HCT116 (cell line): ENCODE results near the gene RASGRP2. TPM values are rescaled to one million over a fixed set of nuclear protein-coding genes. Genes with fewer than 3 reads are reported as not detected.

ENCODE experiments used
- ATAC-seq: fragments of 200-7000 bp; cut with Tn5 transposase; 2 replicates; pipeline ENCODE4 v1.9.1; 2020; ENCODE audit warnings: mild to moderate bottlenecking, moderate library complexity
- BruUV-seq: library from RNA; stranded (reverse); fragments of 400-500 nt; replicated peaks from 2 replicates; lab custom pipeline; 2021; lab: Mats Ljungman, UMichigan
- CTCF ChIA-PET: fragments of 300-600 bp; sonication (Branson Sonifier 250); formaldehyde crosslinking; loops from one replicate; lab custom pipeline; 2021; ENCODE audit warnings: antibody characterized with exemption; lab: Charles Lee
- POLR2A ChIA-PET: fragments of 300-600, 350-600 bp; sonication (Branson Sonifier 250); formaldehyde crosslinking; loops from one replicate; lab custom pipeline; 2021; ENCODE audit warnings: antibody characterized with exemption; lab: Charles Lee
- RAD21 ChIA-PET, 2 experiments: fragments of 300-600 bp; sonication (Branson Sonifier 250); formaldehyde crosslinking; loops; one replicate each; lab custom pipeline; 2023; ENCODE audit warnings: low total read pairs in 2 of 2; ENCODE audit not compliant: uncharacterized antibody in 2 of 2, unreplicated experiment in 2 of 2, low non-redundant PET in 1 of 2; lab: Charles Lee
- DNase-seq: peaks from one replicate; pipeline ENCODE4 v3.0.0-alpha.2; 2010; ENCODE audit warnings: low read depth, low spot score
- H2AFZ ChIP-seq: fragments of 200-600 bp; shearing (Covaris generic), sonication (generic); 2 replicates; pipeline ENCODE4 v1.6.1; 2017; ENCODE audit warnings: low read depth, mixed run types, mixed read lengths, antibody characterized with exemption, low read length; ENCODE audit not compliant: poor library complexity, severe bottlenecking
- H3K27ac ChIP-seq: 2 replicates; pipeline ENCODE4 v1.5.1; 2012; ENCODE audit warnings: low read depth, low read length
- H3K27me3 ChIP-seq: fragments of 200-600 bp; sonication (generic); 2 replicates; pipeline ENCODE4 v1.6.1; 2016; ENCODE audit warnings: mixed run types, low read length, mixed read lengths; ENCODE audit not compliant: insufficient read depth
- H3K36me3 ChIP-seq, 2 experiments: fragments of 200-500 bp in 1 of 2; fragments of 200-600 bp in 1 of 2; sonication (Bioruptor generic) in 1 of 2; sonication (generic) in 1 of 2; 2 replicates each; pipeline versions ENCODE4 v1.5.1 to v1.6.1; 2014 to 2016; ENCODE audit warnings: low read length in 2 of 2, inconsistent platforms in 1 of 2, mixed read lengths in 1 of 2, mixed run types in 1 of 2; ENCODE audit not compliant: insufficient read depth in 2 of 2, control insufficient read depth in 1 of 2
- H3K4me1 ChIP-seq, 2 experiments: fragments of 200-600 bp in 1 of 2; sonication (generic) in 1 of 2; 2 replicates each; pipeline versions ENCODE4 v1.5.1 to v1.6.1; 2012 to 2017; ENCODE audit warnings: low read length in 2 of 2, inconsistent platforms in 1 of 2, mild to moderate bottlenecking in 1 of 2, mixed read lengths in 1 of 2, mixed run types in 1 of 2, moderate library complexity in 1 of 2; ENCODE audit not compliant: insufficient read depth in 2 of 2, control insufficient read depth in 1 of 2
- H3K4me2 ChIP-seq: fragments of 200-600 bp; sonication (generic); 2 replicates; pipeline ENCODE4 v1.6.1; 2017; ENCODE audit warnings: mixed run types, low read length, mixed read lengths
- H3K4me3 ChIP-seq, 2 experiments: fragments of 200-600 bp in 1 of 2; sonication (generic) in 1 of 2; replicated peaks in 1 of 2; 2 replicates each; pipeline ENCODE4 v1.5.1; 2011 to 2016; ENCODE audit warnings: low read length in 2 of 2, control low read depth in 1 of 2, low read depth in 1 of 2, mild to moderate bottlenecking in 1 of 2, mixed read lengths in 1 of 2, mixed run types in 1 of 2
- H3K79me2 ChIP-seq: fragments of 200-600 bp; sonication (generic); 2 replicates; pipeline ENCODE4 v1.6.1; 2017; ENCODE audit warnings: mild to moderate bottlenecking, mixed run types, low read length, moderate library complexity, mixed read lengths; ENCODE audit not compliant: insufficient read depth
- H3K9ac ChIP-seq: fragments of 200-600 bp; sonication (generic); 2 replicates; pipeline ENCODE4 v1.6.1; 2016; ENCODE audit warnings: low read length, mixed read lengths
- H3K9me2 ChIP-seq: fragments of 200-600 bp; sonication (generic), shearing (Covaris generic); 2 replicates; pipeline ENCODE4 v1.6.1; 2017; ENCODE audit warnings: mixed run types, mild to moderate bottlenecking, moderate library complexity; ENCODE audit not compliant: insufficient read depth
- H3K9me3 ChIP-seq, 2 experiments: fragments of 200-500 bp in 1 of 2; fragments of 200-600 bp in 1 of 2; sonication (Bioruptor generic) in 1 of 2; sonication (generic) in 1 of 2; 2 replicates each; pipeline ENCODE4 v1.6.1; 2014 to 2017; ENCODE audit warnings: low read length in 2 of 2, mixed read lengths in 2 of 2, inconsistent platforms in 1 of 2, low read depth in 1 of 2, mild to moderate bottlenecking in 1 of 2, mixed run types in 1 of 2, moderate library complexity in 1 of 2; ENCODE audit not compliant: control insufficient read depth in 1 of 2, insufficient read depth in 1 of 2
- H4K20me1 ChIP-seq: fragments of 200-600 bp; sonication (generic), shearing (Covaris generic); 2 replicates; pipeline ENCODE4 v1.6.1; 2017; ENCODE audit warnings: mixed run types, mild to moderate bottlenecking, moderate library complexity; ENCODE audit not compliant: insufficient read depth
- EGR1 ChIP-seq: IDR thresholded peaks from 2 replicates; pipeline ENCODE4 v1.6.1; 2012; ENCODE audit warnings: low read depth
- SP1 ChIP-seq: IDR thresholded peaks from 2 replicates; pipeline ENCODE4 v1.6.1; 2012; ENCODE audit warnings: low read depth
- intact Hi-C: fragments of 100-400 bp; cut with micrococcal nuclease; formaldehyde crosslinking; loops from 2 replicates; pipeline ENCODE4 v1.10.0; 2022
- total RNA-seq: library from RNA; stranded (reverse); gene quantifications from one replicate; pipeline ENCODE4 v1.2.1, GENCODE V29; 2021; ENCODE audit not compliant: unreplicated experiment
- TF ChIP-seq, protein P1 (sequence below), 3 experiments: fragments of 200-600 bp in 1 of 3; sonication (generic) in 1 of 3; IDR thresholded peaks in 2 of 3; conservative IDR thresholded peaks in 1 of 3; 2 replicates each; pipeline ENCODE4 v1.5.1; 2012 to 2017; ENCODE audit warnings: low read depth in 2 of 3, low read length in 2 of 3, antibody characterized with exemption in 1 of 3, borderline replicate concordance in 1 of 3, control low read depth in 1 of 3, mild to moderate bottlenecking in 1 of 3, mixed read lengths in 1 of 3, mixed run types in 1 of 3, moderate library complexity in 1 of 3; ENCODE audit not compliant: insufficient read depth in 1 of 3
- TF ChIP-seq, protein P2 (sequence below): IDR thresholded peaks from 2 replicates; pipeline ENCODE4 v1.6.1; 2011; ENCODE audit warnings: mild to moderate bottlenecking, low read length, moderate library complexity; ENCODE audit not compliant: insufficient replicate concordance; ENCODE audit errors: extremely low read depth

Gene RASGRP2
- total RNA-seq, 1 experiment from 2014 or later = 12.8 TPM

DNA sequence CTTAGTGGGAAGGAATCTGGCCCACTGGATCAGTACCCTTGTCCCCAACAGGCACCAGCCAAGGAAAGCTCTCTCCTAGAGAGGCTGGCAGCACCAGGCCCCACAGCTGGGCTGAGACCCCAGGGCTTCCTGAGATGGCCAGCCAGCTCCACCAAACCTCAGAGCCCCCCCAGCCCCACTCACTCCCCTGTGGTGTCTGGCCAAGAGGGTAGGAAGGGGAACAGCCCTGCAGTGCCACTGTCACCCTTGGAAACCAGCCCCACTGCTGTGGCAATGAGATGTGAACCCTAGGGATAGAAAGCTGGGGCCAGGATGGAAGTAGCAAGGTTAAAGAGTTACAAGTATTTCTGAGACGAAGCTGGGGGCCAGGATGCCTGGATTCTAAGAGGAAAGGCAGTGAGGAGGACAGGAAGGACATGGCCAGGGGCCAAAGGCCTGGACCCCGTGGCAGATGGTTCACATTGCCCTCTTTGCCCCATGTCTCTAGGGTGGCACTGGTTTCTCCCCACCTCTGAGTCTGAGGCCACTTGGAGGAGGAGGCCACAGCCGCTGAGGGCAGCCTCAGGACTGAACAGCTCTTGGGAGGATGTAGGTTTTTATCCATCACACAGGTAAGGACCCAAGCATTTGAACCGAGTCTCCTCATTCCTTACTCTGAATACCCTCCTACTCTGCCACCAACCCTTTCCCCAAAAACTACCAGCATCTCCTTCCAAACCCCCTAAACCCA is 49.8 kb downstream of the RASGRP2 start:
- intact Hi-C loops = no loop called here
- Histone ChIP-seq H3K36me3 (no peaks in the 10 kb centered on the region), H3K4me3 (no peak overlapping the region), H3K27me3 (no peaks in the 10 kb centered on the region; the same call in 1 of the 2 replicates), H3K79me2 (no peaks in the 10 kb centered on the region), H3K9ac (no peak overlapping the region), H3K4me1 (no peaks in the 10 kb centered on the region), H3K9me2 (no peaks in the 10 kb centered on the region), H4K20me1 (no peaks in the 10 kb centered on the region), H2AFZ (no peak overlapping the region), H3K9me3 (no peaks in the 10 kb centered on the region), H3K4me2 (no peak overlapping the region), H3K27ac (no peak overlapping the region)
- ChIA-PET RAD21 (no interaction called here), POLR2A (no interaction called here), CTCF (interaction anchor here (1.0 kb wide), 1 partner anchor 10 kb away, joined by 4 read pairs; no protein-coding TSS in a partner anchor)
- ATAC-seq = no peak
- no TSS peak for BruUV-seq
- no peak for DNase-seq
- TF ChIP-seq, protein P1, sequence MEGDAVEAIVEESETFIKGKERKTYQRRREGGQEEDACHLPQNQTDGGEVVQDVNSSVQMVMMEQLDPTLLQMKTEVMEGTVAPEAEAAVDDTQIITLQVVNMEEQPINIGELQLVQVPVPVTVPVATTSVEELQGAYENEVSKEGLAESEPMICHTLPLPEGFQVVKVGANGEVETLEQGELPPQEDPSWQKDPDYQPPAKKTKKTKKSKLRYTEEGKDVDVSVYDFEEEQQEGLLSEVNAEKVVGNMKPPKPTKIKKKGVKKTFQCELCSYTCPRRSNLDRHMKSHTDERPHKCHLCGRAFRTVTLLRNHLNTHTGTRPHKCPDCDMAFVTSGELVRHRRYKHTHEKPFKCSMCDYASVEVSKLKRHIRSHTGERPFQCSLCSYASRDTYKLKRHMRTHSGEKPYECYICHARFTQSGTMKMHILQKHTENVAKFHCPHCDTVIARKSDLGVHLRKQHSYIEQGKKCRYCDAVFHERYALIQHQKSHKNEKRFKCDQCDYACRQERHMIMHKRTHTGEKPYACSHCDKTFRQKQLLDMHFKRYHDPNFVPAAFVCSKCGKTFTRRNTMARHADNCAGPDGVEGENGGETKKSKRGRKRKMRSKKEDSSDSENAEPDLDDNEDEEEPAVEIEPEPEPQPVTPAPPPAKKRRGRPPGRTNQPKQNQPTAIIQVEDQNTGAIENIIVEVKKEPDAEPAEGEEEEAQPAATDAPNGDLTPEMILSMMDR (IDR thresholded peaks at IDR 0.05 in 2 of 3, conservative IDR thresholded peaks at IDR 0.05 in 1 of 3; ENCODE audit: borderline replicate concordance in 1 of 3, insufficient read depth in 1 of 3, low read depth in 2 of 3, low read length in 2 of 3) = no peak
- no peak for TF ChIP-seq EGR1
- TF ChIP-seq, protein P2, sequence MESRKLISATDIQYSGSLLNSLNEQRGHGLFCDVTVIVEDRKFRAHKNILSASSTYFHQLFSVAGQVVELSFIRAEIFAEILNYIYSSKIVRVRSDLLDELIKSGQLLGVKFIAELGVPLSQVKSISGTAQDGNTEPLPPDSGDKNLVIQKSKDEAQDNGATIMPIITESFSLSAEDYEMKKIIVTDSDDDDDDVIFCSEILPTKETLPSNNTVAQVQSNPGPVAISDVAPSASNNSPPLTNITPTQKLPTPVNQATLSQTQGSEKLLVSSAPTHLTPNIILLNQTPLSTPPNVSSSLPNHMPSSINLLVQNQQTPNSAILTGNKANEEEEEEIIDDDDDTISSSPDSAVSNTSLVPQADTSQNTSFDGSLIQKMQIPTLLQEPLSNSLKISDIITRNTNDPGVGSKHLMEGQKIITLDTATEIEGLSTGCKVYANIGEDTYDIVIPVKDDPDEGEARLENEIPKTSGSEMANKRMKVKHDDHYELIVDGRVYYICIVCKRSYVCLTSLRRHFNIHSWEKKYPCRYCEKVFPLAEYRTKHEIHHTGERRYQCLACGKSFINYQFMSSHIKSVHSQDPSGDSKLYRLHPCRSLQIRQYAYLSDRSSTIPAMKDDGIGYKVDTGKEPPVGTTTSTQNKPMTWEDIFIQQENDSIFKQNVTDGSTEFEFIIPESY = no peak
- TF ChIP-seq SP1 = no peak
- TF ChIP-seq, all 23 proteins: peak for 0
